CD14-positive monocyte (primary cell): ENCODE measurements around the gene ADGRG1. TPM values are rescaled to one million over a fixed set of nuclear protein-coding genes. Genes with fewer than 3 reads are reported as not detected.

ENCODE experiments used
- DNase-seq, 3 donors: peaks; one replicate each; pipeline ENCODE4 v3.0.0-alpha.2; 2011 to 2022
- H2AFZ ChIP-seq: 2 replicates; pipeline ENCODE4 v1.6.0; 2012; ENCODE audit warnings: mild to moderate bottlenecking, low read depth, low read length, inconsistent platforms; ENCODE audit not compliant: insufficient read depth, poor library complexity, severe bottlenecking
- H3K27ac ChIP-seq, 2 donors: 1 replicate in 1 of 2; 2 replicates in 1 of 2; pipeline ENCODE4 v1.5.1; 2012 to 2013; ENCODE audit warnings: low read length in 2 of 2, control low read depth in 1 of 2, inconsistent platforms in 1 of 2, low read depth in 1 of 2, mild to moderate bottlenecking in 1 of 2
- H3K27me3 ChIP-seq, 2 donors: one replicate each; pipeline versions ENCODE4 v1.6.0 to v1.6.1; 2011 to 2013; ENCODE audit warnings: low read length in 2 of 2; ENCODE audit not compliant: control insufficient read depth in 2 of 2, insufficient read depth in 2 of 2
- H3K36me3 ChIP-seq, 2 donors: replicated peaks in 1 of 2; 1 replicate in 1 of 2; 2 replicates in 1 of 2; pipeline versions ENCODE4 v1.5.1 to v1.6.1; 2012 to 2013; ENCODE audit warnings: low read length in 2 of 2, control low read depth in 1 of 2, inconsistent platforms in 1 of 2, mild to moderate bottlenecking in 1 of 2; ENCODE audit not compliant: insufficient read depth in 2 of 2, control insufficient read depth in 1 of 2
- H3K4me1 ChIP-seq, 2 donors: 1 replicate in 1 of 2; 2 replicates in 1 of 2; pipeline versions ENCODE4 v1.5.1 to v1.6.1; 2012 to 2013; ENCODE audit warnings: low read length in 2 of 2, control low read depth in 1 of 2, inconsistent platforms in 1 of 2, mild to moderate bottlenecking in 1 of 2, moderate library complexity in 1 of 2; ENCODE audit not compliant: insufficient read depth in 2 of 2, control insufficient read depth in 1 of 2
- H3K4me2 ChIP-seq: replicated peaks from 2 replicates; pipeline ENCODE3; 2012; ENCODE audit warnings: low read length, moderate library complexity, mild to moderate bottlenecking; ENCODE audit not compliant: poor library complexity, severe bottlenecking; ENCODE audit errors: extremely low read depth
- H3K4me3 ChIP-seq, 3 experiments: fragments of 200-600 bp in 1 of 3; sonication (generic) in 1 of 3; replicated peaks in 1 of 3; 1 replicate in 2 of 3; 2 replicates in 1 of 3; pipeline ENCODE4 v1.5.1; 2011 to 2013; ENCODE audit warnings: low read length in 3 of 3, mild to moderate bottlenecking in 3 of 3, control low read depth in 2 of 3, low read depth in 2 of 3, inconsistent platforms in 1 of 3, moderate library complexity in 1 of 3
- H3K79me2 ChIP-seq: 2 replicates; pipeline ENCODE4 v1.6.0; 2012; ENCODE audit warnings: mild to moderate bottlenecking, control low read depth, inconsistent platforms, low read length, moderate library complexity; ENCODE audit not compliant: insufficient read depth
- H3K9ac ChIP-seq: 2 replicates; pipeline ENCODE4 v1.6.0; 2017; ENCODE audit warnings: low read length, mild to moderate bottlenecking; ENCODE audit not compliant: insufficient read depth, poor library complexity, severe bottlenecking
- H3K9me3 ChIP-seq, 2 donors: replicated peaks in 1 of 2; 1 replicate in 1 of 2; 2 replicates in 1 of 2; pipeline versions ENCODE4 v1.5.1 to v1.6.1; 2012 to 2013; ENCODE audit warnings: low read length in 2 of 2, control low read depth in 1 of 2; ENCODE audit not compliant: control insufficient read depth in 1 of 2, insufficient read depth in 1 of 2
- H4K20me1 ChIP-seq: 2 replicates; pipeline ENCODE4 v1.6.0; 2012; ENCODE audit warnings: mild to moderate bottlenecking, low read length, control low read depth, moderate library complexity; ENCODE audit not compliant: insufficient read depth
- H3K27ac Mint-ChIP-seq, 7 donors: one replicate each; pipeline ENCODE4 v1.8.0; 2020; ENCODE audit warnings: mild to moderate bottlenecking in 7 of 7, mixed read lengths in 7 of 7, moderate library complexity in 6 of 7, inconsistent platforms in 2 of 7
- H3K27me3 Mint-ChIP-seq, 3 donors: one replicate each; pipeline ENCODE4 v1.8.0; 2021 to 2022; ENCODE audit warnings: low read depth in 3 of 3, mild to moderate bottlenecking in 3 of 3, mixed read lengths in 3 of 3, moderate library complexity in 3 of 3, inconsistent platforms in 1 of 3
- H3K36me3 Mint-ChIP-seq, 2 donors: one replicate each; pipeline ENCODE4 v1.8.0; 2020; ENCODE audit warnings: mixed read lengths in 2 of 2, inconsistent platforms in 1 of 2, mild to moderate bottlenecking in 1 of 2
- H3K4me1 Mint-ChIP-seq: one replicate; pipeline ENCODE4 v1.8.0; 2020; ENCODE audit warnings: mild to moderate bottlenecking, mixed read lengths
- H3K4me3 Mint-ChIP-seq, 2 donors: one replicate each; pipeline ENCODE4 v1.8.0; 2020; ENCODE audit warnings: mild to moderate bottlenecking in 2 of 2, mixed read lengths in 2 of 2, moderate library complexity in 1 of 2
- H3K9me3 Mint-ChIP-seq, 7 donors: one replicate each; pipeline ENCODE4 v1.8.0; 2020 to 2022; ENCODE audit warnings: mixed read lengths in 7 of 7, mild to moderate bottlenecking in 6 of 7, moderate library complexity in 6 of 7, inconsistent platforms in 2 of 7
- CTCF ChIP-seq: fragments of 200-600 bp; IDR thresholded peaks from one replicate; pipeline ENCODE4 v1.8.0; 2022; ENCODE audit warnings: antibody characterized with exemption, mild to moderate bottlenecking
- WGBS: methylation state at CpG from one replicate; pipeline ENCODE4 v1.1.5; 2013; ENCODE audit warnings: missing lambda C conversion rate; ENCODE audit not compliant: insufficient coverage; 5-methylcytosine and 5-hydroxymethylcytosine counted together
- intact Hi-C, 2 donors: fragments of 100-400 bp; cut with micrococcal nuclease; formaldehyde crosslinking; loops; one replicate each; pipeline versions ENCODE4 v1.15.0 to v1.15.1; 2023
- polyA plus RNA-seq, 3 donors: library from polyadenylated mRNA; depleted of rRNA in 1 of 3; unstranded in 2 of 3; stranded (reverse) in 1 of 3; fragments of 300-500 nt in 2 of 3; fragments of >200 nt in 1 of 3; fragmentation: Illumina TruSeq in 2 of 3; gene quantifications; 1 replicate in 2 of 3; 2 replicates in 1 of 3; pipeline ENCODE4 v1.2.3, GENCODE V29; 2012 to 2021

The ADGRG1 gene
- polyA plus RNA-seq, 3 donors, result 0.07 to 0.39 (median 0.08) TPM

DNA sequence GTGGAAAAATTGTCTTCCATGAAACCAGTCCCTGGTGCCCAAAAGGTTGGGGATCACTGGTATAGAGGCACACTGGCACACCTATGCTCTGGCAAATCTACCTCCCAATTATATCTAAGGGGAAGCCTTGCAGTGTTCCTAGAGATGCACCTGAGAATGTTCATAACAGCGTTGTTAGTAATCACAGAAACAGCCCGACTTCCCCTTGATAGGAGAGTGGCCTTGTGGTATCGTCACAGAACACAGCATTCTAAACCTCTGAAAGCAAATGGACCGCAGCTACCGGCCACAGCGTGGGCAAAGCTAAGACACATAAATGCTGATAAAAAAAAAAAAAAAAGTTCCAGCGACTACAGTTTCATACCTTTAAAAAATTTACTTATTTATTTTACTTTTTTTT lies 39.1 kb upstream of the ADGRG1 start:
- Histone ChIP-seq H3K9me3 (no peaks in the 10 kb centered on the region), H3K4me1 (peaks cover 20 to 25% of the 10 kb centered on the region in 2 donors), H3K4me3 (no peak overlapping the region), H3K27me3 (peaks cover 0 to 2% of the 10 kb centered on the region in 2 donors), H2AFZ (no peak overlapping the region), H3K27ac (no peak overlapping the region), H3K4me2 (no peak overlapping the region), H3K36me3 (no peaks in the 10 kb centered on the region), H3K9ac (no peak overlapping the region), H4K20me1 (no peaks in the 10 kb centered on the region), H3K79me2 (no peaks in the 10 kb centered on the region)
- DNase-seq, result no peak
- no peak overlapping the region for H3K4me3 Mint-ChIP-seq
- H3K27me3 Mint-ChIP-seq, result peaks cover 11 to 22% (median 20%) of the 10 kb centered on the region in 3 donors
- WGBS, result 100% methylated on average over 2 of the region's 7 CpGs
- no peak for TF ChIP-seq CTCF
- H3K4me1 Mint-ChIP-seq, result peaks cover 20% of the 10 kb centered on the region
- H3K9me3 Mint-ChIP-seq, result peaks cover 0 to 3% (median 0%) of the 10 kb centered on the region in 7 donors
- no peak overlapping the region for H3K27ac Mint-ChIP-seq
- intact Hi-C loops, result no loop called here
- H3K36me3 Mint-ChIP-seq, result no peaks in the 10 kb centered on the region

DNA sequence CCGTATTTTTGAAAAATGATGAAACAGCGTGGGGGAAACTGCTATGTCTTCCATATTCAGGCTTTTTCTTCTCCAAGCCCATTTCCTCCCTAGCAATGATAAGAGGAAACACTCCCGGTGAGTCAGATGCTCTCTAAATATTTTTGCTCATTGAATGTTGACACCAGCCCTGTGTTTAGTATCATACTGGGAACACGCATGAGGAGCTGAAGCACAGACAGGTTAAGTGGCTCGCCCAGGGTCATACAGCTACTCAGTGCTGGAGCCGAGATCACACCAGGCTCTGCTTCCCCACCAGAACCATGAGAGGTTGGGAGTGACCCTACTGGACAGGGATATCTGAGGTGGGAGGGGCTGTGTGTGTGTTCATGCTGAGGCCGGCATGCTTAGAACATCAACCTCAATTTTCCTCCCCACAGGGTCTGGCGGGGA lies 37.8 kb upstream of the ADGRG1 start:
- WGBS, result 29% methylated on average over 3 of the region's 8 CpGs
- H3K4me2 ChIP-seq, result peak overlapping the region; percentile 9
- no peaks in the 10 kb centered on the region for H3K79me2 ChIP-seq
- Mint-ChIP-seq H3K27ac (peak overlapping the region in 5 of 7 donors; percentile 23 to 76 (median 57)), H3K4me1 (peaks cover 20% of the 10 kb centered on the region), H3K4me3 (peak overlapping the region in 1 of 2 donors; percentile 36), H3K27me3 (peaks cover 8 to 19% (median 19%) of the 10 kb centered on the region in 3 donors), H3K36me3 (no peaks in the 10 kb centered on the region), H3K9me3 (peaks cover 1 to 7% (median 3%) of the 10 kb centered on the region in 7 donors)
- no peak overlapping the region for H2AFZ ChIP-seq
- H3K27ac ChIP-seq, result no peak overlapping the region
- peaks cover 0 to 2% of the 10 kb centered on the region in 2 donors for H3K27me3 ChIP-seq
- peaks cover 20 to 25% of the 10 kb centered on the region in 2 donors for H3K4me1 ChIP-seq
- H3K9ac ChIP-seq, result no peak overlapping the region
- intact Hi-C loops, result loop anchor here (1.0 to 5.0 kb wide), 4 partner anchors 57 to 132 kb away; no protein-coding TSS in a partner anchor
- DNase-seq, result peak; percentile 50 to 74 (median 67)
- no peak overlapping the region for H3K4me3 ChIP-seq
- H3K9me3 ChIP-seq, result no peaks in the 10 kb centered on the region
- H4K20me1 ChIP-seq, result no peaks in the 10 kb centered on the region
- no peak for TF ChIP-seq CTCF
- H3K36me3 ChIP-seq, result no peaks in the 10 kb centered on the region
